Measurements from ENCODE around the gene SLC6A5.
"Not testable (repeated sequence)": the region's sequence is repeated elsewhere in the genome, so short reads cannot be mapped to it uniquely, and the experiment has no call there.

Gene SLC6A5

GRCh38 chr11:20599221-20600019 lies at the start of gene SLC6A5:
Gene SLC6A5, plus strand, starts transcription at chr11:20599608. Its CDS starts 65 bp downstream, at chr11:20599673.
- DNase-seq: no peak

GRCh38 chr11:20551096-20551495 lies 48.3 kb upstream of the SLC6A5 start:
- DNase-seq: no peak

GRCh38 chr11:20555783-20556182 lies 43.6 kb upstream of the SLC6A5 start:
- DNase-seq: no peak

GRCh38 chr11:20556396-20556795 lies 43.0 kb upstream of the SLC6A5 start:
- DNase-seq: not testable (repeated sequence)

- no peak for DNase-seq
Observed at GRCh38 chr11:20558741-20559140, 40.7 kb upstream of the SLC6A5 start.

GRCh38 chr11:20559523-20560300 lies 39.7 kb upstream of the SLC6A5 start:
- no peak for DNase-seq

- DNase-seq: no peak
Observed at GRCh38 chr11:20561915-20562314, 37.5 kb upstream of the SLC6A5 start.

GRCh38 chr11:20563866-20564265 lies 35.5 kb upstream of the SLC6A5 start:
- no peak for DNase-seq

- no peak for DNase-seq
Observed at GRCh38 chr11:20564846-20565635, 34.4 kb upstream of the SLC6A5 start.

- not testable (repeated sequence) for DNase-seq
Observed at GRCh38 chr11:20566115-20566514, 33.3 kb upstream of the SLC6A5 start.

- DNase-seq: no peak
Observed at GRCh38 chr11:20566591-20567434, 32.6 kb upstream of the SLC6A5 start.

- DNase-seq: not testable (repeated sequence)
Observed at GRCh38 chr11:20579725-20580124, 19.7 kb upstream of the SLC6A5 start.

GRCh38 chr11:20583201-20583600 lies 16.2 kb upstream of the SLC6A5 start:
- DNase-seq: no peak

GRCh38 chr11:20584093-20584774 lies 15.2 kb upstream of the SLC6A5 start:
- DNase-seq: no peak

GRCh38 chr11:20589796-20590195 lies 9.6 kb upstream of the SLC6A5 start:
- DNase-seq: no peak

GRCh38 chr11:20590381-20590780 lies 9.0 kb upstream of the SLC6A5 start:
- DNase-seq: no peak

GRCh38 chr11:20592741-20593140 lies 6.7 kb upstream of the SLC6A5 start:
- no peak for DNase-seq

- DNase-seq: no peak
Observed at GRCh38 chr11:20594274-20595061, 4.9 kb upstream of the SLC6A5 start.

GRCh38 chr11:20595101-20595500 lies 4.3 kb upstream of the SLC6A5 start:
- no peak for DNase-seq

- DNase-seq: no peak
Observed at GRCh38 chr11:20596205-20597153, 2.9 kb upstream of the SLC6A5 start.

Data from stimulated activated naive CD4-positive, alpha-beta T cell (primary cell).